Karpas-422 (cell line): Measurements from ENCODE around the gene UBE2U. TPM values are rescaled to one million over a fixed set of nuclear protein-coding genes. Genes with fewer than 3 reads are reported as not detected.

ENCODE experiments used
- DNase-seq: peaks from one replicate; pipeline ENCODE4 v3.0.0-alpha.2; 2015
- H2AFZ ChIP-seq: fragments of 200-600 bp; sonication (generic); 2 replicates; pipeline ENCODE4 v1.6.1; 2014; ENCODE audit warnings: antibody characterized with exemption, low read length, mixed read lengths
- H3K27ac ChIP-seq: fragments of 200-600 bp; sonication (generic); 2 replicates; pipeline ENCODE4 v1.5.1; 2014; ENCODE audit warnings: mild to moderate bottlenecking, low read length, moderate library complexity
- H3K27me3 ChIP-seq: fragments of 200-600 bp; sonication (generic); 2 replicates; pipeline ENCODE4 v1.6.1; 2014; ENCODE audit warnings: low read length, mixed read lengths
- H3K36me3 ChIP-seq: fragments of 200-600 bp; sonication (generic); 2 replicates; pipeline ENCODE4 v1.6.1; 2014; ENCODE audit warnings: low read length, mixed read lengths; ENCODE audit not compliant: insufficient read depth
- H3K4me1 ChIP-seq: fragments of 200-600 bp; sonication (generic); 2 replicates; pipeline ENCODE4 v1.6.1; 2014; ENCODE audit warnings: mild to moderate bottlenecking, low read length, mixed read lengths
- H3K4me2 ChIP-seq: fragments of 200-600 bp; sonication (generic); 2 replicates; pipeline ENCODE4 v1.6.1; 2014; ENCODE audit warnings: low read length, low read depth, mild to moderate bottlenecking; ENCODE audit not compliant: poor library complexity, severe bottlenecking
- H3K4me3 ChIP-seq: fragments of 200-600 bp; sonication (generic); 2 replicates; pipeline ENCODE4 v1.5.1; 2014; ENCODE audit warnings: mild to moderate bottlenecking, antibody characterized with exemption, low read length, mixed read lengths
- H3K79me2 ChIP-seq: fragments of 200-600 bp; sonication (generic); 2 replicates; pipeline ENCODE4 v1.6.1; 2014; ENCODE audit warnings: mild to moderate bottlenecking, low read length, mixed read lengths
- H3K9ac ChIP-seq: fragments of 200-600 bp; sonication (generic); 2 replicates; pipeline ENCODE4 v1.6.0; 2014; ENCODE audit warnings: low read length
- H3K9me2 ChIP-seq: fragments of 200-600 bp; sonication (generic), shearing (Covaris generic); replicated peaks from 2 replicates; pipeline ENCODE4 v1.6.0; 2014; ENCODE audit warnings: mild to moderate bottlenecking, low read length, moderate library complexity; ENCODE audit not compliant: insufficient read depth
- H3K9me3 ChIP-seq: fragments of 300-700, 200-600 bp; sonication (generic); 2 replicates; pipeline ENCODE4 v1.6.1; 2014; ENCODE audit warnings: low read length, mixed read lengths
- H4K20me1 ChIP-seq: fragments of 200-600 bp; sonication (generic); 2 replicates; pipeline ENCODE4 v1.6.1; 2014; ENCODE audit warnings: mild to moderate bottlenecking, antibody characterized with exemption, low read length, low read depth; ENCODE audit not compliant: insufficient read depth
- total RNA-seq: library from RNA; depleted of rRNA; stranded (reverse); fragments of >200 nt; shearing (Covaris generic); gene quantifications from 2 replicates; pipeline ENCODE4 v1.2.3, GENCODE V29; 2014; ENCODE audit warnings: low replicate concordance

Gene UBE2U
- total RNA-seq, 1 experiment from 2014 or later, result not detected

- Histone ChIP-seq H4K20me1 (no peaks in the 10 kb centered on the region), H3K27ac (no peak overlapping the region), H3K4me1 (no peaks in the 10 kb centered on the region), H3K9me3 (no peaks in the 10 kb centered on the region), H3K79me2 (no peaks in the 10 kb centered on the region), H3K4me2 (no peak overlapping the region), H3K9me2 (no peaks in the 10 kb centered on the region), H3K4me3 (no peak overlapping the region), H3K36me3 (no peaks in the 10 kb centered on the region), H3K27me3 (no peaks in the 10 kb centered on the region), H3K9ac (no peak overlapping the region), H2AFZ (no peak overlapping the region)
- DNase-seq, result no peak
Measured at GRCh38 chr1:64292399-64292798, 89.0 kb downstream of the UBE2U start.

- Histone ChIP-seq H3K36me3 (no peaks in the 10 kb centered on the region), H3K9ac (no peak overlapping the region), H2AFZ (no peak overlapping the region), H3K4me1 (no peaks in the 10 kb centered on the region), H4K20me1 (no peaks in the 10 kb centered on the region), H3K27me3 (no peaks in the 10 kb centered on the region), H3K27ac (no peak overlapping the region), H3K79me2 (no peaks in the 10 kb centered on the region), H3K4me3 (no peak overlapping the region), H3K4me2 (no peak overlapping the region), H3K9me2 (no peaks in the 10 kb centered on the region), H3K9me3 (no peaks in the 10 kb centered on the region)
- no peak for DNase-seq
Measured at GRCh38 chr1:64293820-64294219, 90.4 kb downstream of the UBE2U start.

- no peaks in the 10 kb centered on the region for H3K27me3 ChIP-seq
- no peak for DNase-seq
- H3K79me2 ChIP-seq, result no peaks in the 10 kb centered on the region
- no peak overlapping the region for H3K9ac ChIP-seq
- no peak overlapping the region for H3K4me3 ChIP-seq
- H3K36me3 ChIP-seq, result no peaks in the 10 kb centered on the region
- H3K9me2 ChIP-seq, result no peaks in the 10 kb centered on the region
- H3K27ac ChIP-seq, result no peak overlapping the region
- no peaks in the 10 kb centered on the region for H4K20me1 ChIP-seq
- H2AFZ ChIP-seq, result no peak overlapping the region
- H3K9me3 ChIP-seq, result no peaks in the 10 kb centered on the region
- no peaks in the 10 kb centered on the region for H3K4me1 ChIP-seq
- H3K4me2 ChIP-seq, result no peak overlapping the region
Measured at GRCh38 chr1:64295136-64295535, 91.7 kb downstream of the UBE2U start.

- no peaks in the 10 kb centered on the region for H3K79me2 ChIP-seq
- no peak for DNase-seq
- H3K27ac ChIP-seq, result no peak overlapping the region
- H3K9ac ChIP-seq, result no peak overlapping the region
- no peaks in the 10 kb centered on the region for H3K9me3 ChIP-seq
- H3K27me3 ChIP-seq, result no peaks in the 10 kb centered on the region
- H2AFZ ChIP-seq, result no peak overlapping the region
- H3K4me3 ChIP-seq, result no peak overlapping the region
- no peaks in the 10 kb centered on the region for H4K20me1 ChIP-seq
- no peak overlapping the region for H3K4me2 ChIP-seq
- H3K9me2 ChIP-seq, result no peaks in the 10 kb centered on the region
- no peaks in the 10 kb centered on the region for H3K36me3 ChIP-seq
- H3K4me1 ChIP-seq, result no peaks in the 10 kb centered on the region
Measured at GRCh38 chr1:64295561-64295960, 92.1 kb downstream of the UBE2U start.

GRCh38 chr1:64296459-64296858, 93.0 kb downstream of the UBE2U start:
- no peak overlapping the region for H3K4me3 ChIP-seq
- no peak overlapping the region for H3K27ac ChIP-seq
- H3K9me3 ChIP-seq, result no peaks in the 10 kb centered on the region
- no peaks in the 10 kb centered on the region for H4K20me1 ChIP-seq
- H2AFZ ChIP-seq, result no peak overlapping the region
- no peak overlapping the region for H3K4me2 ChIP-seq
- DNase-seq, result no peak
- H3K36me3 ChIP-seq, result no peaks in the 10 kb centered on the region
- no peak overlapping the region for H3K9ac ChIP-seq
- no peaks in the 10 kb centered on the region for H3K79me2 ChIP-seq
- no peaks in the 10 kb centered on the region for H3K9me2 ChIP-seq
- H3K4me1 ChIP-seq, result no peaks in the 10 kb centered on the region
- no peaks in the 10 kb centered on the region for H3K27me3 ChIP-seq

- Histone ChIP-seq H3K9ac (no peak overlapping the region), H3K9me2 (no peaks in the 10 kb centered on the region), H3K4me3 (no peak overlapping the region), H3K36me3 (no peaks in the 10 kb centered on the region), H4K20me1 (no peaks in the 10 kb centered on the region), H3K27ac (no peak overlapping the region), H3K4me2 (no peak overlapping the region), H2AFZ (no peak overlapping the region), H3K27me3 (no peaks in the 10 kb centered on the region), H3K4me1 (no peaks in the 10 kb centered on the region), H3K79me2 (no peaks in the 10 kb centered on the region), H3K9me3 (no peaks in the 10 kb centered on the region)
- DNase-seq, result no peak
Measured at GRCh38 chr1:64302194-64302593, 98.8 kb downstream of the UBE2U start.

GRCh38 chr1:64302971-64303370, 99.5 kb downstream of the UBE2U start:
- no peak for DNase-seq
- H3K4me3 ChIP-seq, result no peak overlapping the region
- no peaks in the 10 kb centered on the region for H3K36me3 ChIP-seq
- H3K27ac ChIP-seq, result no peak overlapping the region
- no peaks in the 10 kb centered on the region for H3K9me2 ChIP-seq
- H3K79me2 ChIP-seq, result no peaks in the 10 kb centered on the region
- H3K4me1 ChIP-seq, result no peaks in the 10 kb centered on the region
- H3K9ac ChIP-seq, result no peak overlapping the region
- H4K20me1 ChIP-seq, result no peaks in the 10 kb centered on the region
- no peaks in the 10 kb centered on the region for H3K27me3 ChIP-seq
- H2AFZ ChIP-seq, result no peak overlapping the region
- no peaks in the 10 kb centered on the region for H3K9me3 ChIP-seq
- H3K4me2 ChIP-seq, result no peak overlapping the region

GRCh38 chr1:64304823-64305222, 101.4 kb downstream of the UBE2U start:
- H3K9me3 ChIP-seq, result no peaks in the 10 kb centered on the region

GRCh38 chr1:64308866-64309265, 105.4 kb downstream of the UBE2U start:
- H3K27ac ChIP-seq, result no peak overlapping the region
- no peaks in the 10 kb centered on the region for H3K4me1 ChIP-seq
- H3K9ac ChIP-seq, result no peak overlapping the region
- H3K27me3 ChIP-seq, result no peaks in the 10 kb centered on the region
- DNase-seq, result no peak
- no peaks in the 10 kb centered on the region for H3K79me2 ChIP-seq
- H3K9me2 ChIP-seq, result no peaks in the 10 kb centered on the region
- no peak overlapping the region for H2AFZ ChIP-seq
- no peaks in the 10 kb centered on the region for H3K36me3 ChIP-seq
- H3K4me2 ChIP-seq, result no peak overlapping the region
- H4K20me1 ChIP-seq, result no peaks in the 10 kb centered on the region
- no peak overlapping the region for H3K4me3 ChIP-seq
- H3K9me3 ChIP-seq, result no peaks in the 10 kb centered on the region

More at GRCh38 chr1:64304823-64305222, 101.4 kb downstream of the UBE2U start:
- no peak for DNase-seq
- Histone ChIP-seq H3K9ac (no peak overlapping the region), H3K27ac (no peak overlapping the region), H4K20me1 (no peaks in the 10 kb centered on the region), H3K4me1 (no peaks in the 10 kb centered on the region), H3K79me2 (no peaks in the 10 kb centered on the region), H2AFZ (no peak overlapping the region), H3K9me2 (no peaks in the 10 kb centered on the region), H3K27me3 (no peaks in the 10 kb centered on the region), H3K36me3 (no peaks in the 10 kb centered on the region), H3K4me2 (no peak overlapping the region), H3K4me3 (no peak overlapping the region)
